GM18951 (cell line): ENCODE results near the gene MED15.
"Not testable (repeated sequence)": the region's sequence is repeated elsewhere in the genome, so short reads cannot be mapped to it uniquely, and the experiment has no call there.

ENCODE experiments used
- POLR2A ChIP-seq: IDR thresholded peaks from 4 replicates; pipeline ENCODE4 v1.6.1; 2011; ENCODE audit warnings: mild to moderate bottlenecking; ENCODE audit not compliant: insufficient read length, insufficient read depth; ENCODE audit errors: extremely low read depth
- in situ Hi-C: fragments of 300-500 bp; cut with MboI; formaldehyde crosslinking; loops from one replicate; pipeline ENCODE4 v1.12.0; 2022; ENCODE audit warnings: low sequenced_read_pairs, mixed read lengths, inconsistent platforms; ENCODE audit not compliant: unreplicated experiment

The MED15 gene

GRCh38 chr22:20471126-20471833, 36.1 kb upstream of the MED15 start:
- in situ Hi-C loops = no loop called here
- no peak for TF ChIP-seq POLR2A

- TF ChIP-seq POLR2A = no peak
- in situ Hi-C loops = no loop called here
These were observed 34.6 kb upstream of the MED15 start for GRCh38 chr22:20472629-20473442.

DNA sequence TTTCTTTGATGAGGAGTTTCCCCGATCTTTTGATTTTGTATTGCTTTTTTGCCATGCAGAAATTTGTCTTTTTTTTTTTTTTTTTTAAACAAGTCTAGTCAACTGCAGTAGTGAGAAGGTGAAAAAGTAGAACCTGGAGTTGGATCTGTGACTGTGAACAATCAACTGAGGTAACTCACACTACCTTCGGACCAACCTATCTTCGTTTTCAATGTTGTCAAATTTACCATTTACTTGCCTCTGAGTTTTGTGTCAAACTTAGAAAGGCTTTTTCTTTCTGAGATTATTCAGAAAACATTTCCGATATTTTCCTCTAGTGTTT, 32.3 kb upstream of the MED15 start:
- TF ChIP-seq POLR2A = no peak
- in situ Hi-C loops = no loop called here

DNA sequence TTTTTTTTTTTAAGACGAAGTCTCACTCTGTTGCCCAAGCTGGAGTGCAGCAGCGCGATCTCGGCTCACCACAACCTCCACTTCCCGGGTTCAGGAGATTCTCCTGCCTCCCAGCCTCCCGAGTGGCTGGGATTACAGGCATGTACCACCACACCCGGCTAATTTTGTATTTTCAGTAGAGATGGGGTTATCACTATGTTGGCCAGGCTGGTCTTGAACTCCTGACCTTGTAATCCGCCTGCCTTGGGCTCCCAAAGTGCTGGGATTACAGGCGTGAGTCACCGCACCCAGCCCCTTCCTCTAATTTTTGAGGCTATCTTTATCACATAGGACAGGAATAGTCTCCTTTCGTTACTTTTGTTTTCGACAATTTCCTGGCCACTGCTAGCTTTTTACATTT, 31.8 kb upstream of the MED15 start:
- in situ Hi-C loops = not testable (repeated sequence)

DNA sequence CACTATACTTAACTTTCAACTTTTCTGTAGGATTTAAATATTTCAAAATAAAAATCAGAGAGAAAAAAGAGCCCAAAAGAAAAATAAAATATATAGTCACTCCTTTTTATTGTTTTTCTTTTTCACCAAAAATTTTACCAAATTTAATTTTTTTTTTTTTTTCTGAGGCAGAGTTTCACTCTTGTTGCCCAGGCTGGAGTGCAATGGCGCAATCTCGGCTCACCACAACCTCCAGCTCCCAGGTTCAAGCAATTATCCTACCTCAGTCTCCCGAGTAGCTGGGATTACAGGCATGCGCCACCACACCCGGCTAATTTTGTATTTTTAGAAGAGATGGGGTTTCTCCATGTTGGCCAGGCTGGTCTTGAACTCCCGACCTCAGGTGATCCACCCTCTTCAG, 29.4 kb upstream of the MED15 start:
- in situ Hi-C loops = not testable (repeated sequence)

GRCh38 chr22:20479612-20480196, 27.7 kb upstream of the MED15 start:
- in situ Hi-C loops = no loop called here
- TF ChIP-seq POLR2A = no peak

DNA sequence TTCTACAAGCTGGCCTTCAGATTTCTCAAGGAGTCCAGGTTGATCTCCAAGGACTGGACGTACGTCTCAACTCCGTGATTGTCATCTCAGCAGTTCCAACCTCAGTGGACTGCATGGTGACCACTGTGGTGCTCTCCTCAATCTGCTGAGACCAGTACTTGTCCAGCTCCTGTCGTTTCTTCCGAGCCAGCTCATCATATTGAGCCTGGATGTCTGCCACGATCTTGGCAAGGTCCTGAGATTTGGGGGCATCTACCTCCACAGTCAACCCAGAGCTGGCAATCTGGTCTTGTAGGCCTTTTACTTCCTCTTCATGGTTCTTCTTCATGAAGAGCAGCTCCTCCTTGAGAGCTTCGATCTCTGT, 24.3 kb upstream of the MED15 start:
- in situ Hi-C loops = not testable (repeated sequence)

- in situ Hi-C loops = no loop called here
- no peak for TF ChIP-seq POLR2A
These were observed 23.6 kb upstream of the MED15 start for GRCh38 chr22:20483771-20484170.

GRCh38 chr22:20484948-20485683, 22.3 kb upstream of the MED15 start:
- TF ChIP-seq POLR2A = no peak
- in situ Hi-C loops = no loop called here

DNA sequence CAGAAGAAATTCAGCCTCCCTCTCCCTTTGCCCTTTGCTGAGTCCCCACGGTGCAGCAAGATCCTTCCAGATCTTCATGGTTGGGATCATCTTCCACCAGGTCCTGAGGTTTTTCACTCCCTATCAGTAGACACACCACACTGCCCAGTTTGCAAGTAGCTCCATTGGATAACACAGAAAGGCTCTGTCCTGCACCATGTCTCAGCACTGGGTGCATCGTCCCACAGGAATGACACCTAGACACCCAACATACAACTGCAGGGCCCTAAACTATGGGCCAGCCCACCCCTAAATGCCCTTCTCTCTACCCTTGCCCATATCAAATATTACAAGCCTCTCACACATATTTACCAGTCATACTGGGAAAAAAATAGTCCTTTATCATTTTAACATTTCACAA, 21.2 kb upstream of the MED15 start:
- no peak for TF ChIP-seq POLR2A
- in situ Hi-C loops = no loop called here

DNA sequence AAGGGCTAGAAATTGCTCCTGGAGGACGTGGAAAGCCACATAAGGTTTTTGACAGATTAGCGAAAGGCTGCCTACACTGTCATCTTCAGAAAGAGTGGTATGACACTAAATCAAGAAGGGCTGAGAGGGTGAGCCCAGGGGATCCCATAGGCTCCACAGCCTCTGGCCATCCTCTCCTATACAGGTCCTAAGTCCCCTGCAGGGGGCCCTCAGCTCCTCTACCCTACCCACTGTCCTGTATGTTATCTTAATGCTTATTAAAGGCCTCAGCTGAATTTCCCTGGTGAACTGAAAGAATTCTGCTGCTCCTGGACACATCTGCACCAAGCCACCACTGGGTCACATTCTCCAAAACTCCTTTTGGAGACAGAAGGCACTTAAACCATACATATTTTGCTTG, 19.7 kb upstream of the MED15 start:
- in situ Hi-C loops = no loop called here
- TF ChIP-seq POLR2A = no peak

- no peak for TF ChIP-seq POLR2A
- in situ Hi-C loops = no loop called here
These were observed 18.5 kb upstream of the MED15 start for GRCh38 chr22:20488946-20489345.

DNA sequence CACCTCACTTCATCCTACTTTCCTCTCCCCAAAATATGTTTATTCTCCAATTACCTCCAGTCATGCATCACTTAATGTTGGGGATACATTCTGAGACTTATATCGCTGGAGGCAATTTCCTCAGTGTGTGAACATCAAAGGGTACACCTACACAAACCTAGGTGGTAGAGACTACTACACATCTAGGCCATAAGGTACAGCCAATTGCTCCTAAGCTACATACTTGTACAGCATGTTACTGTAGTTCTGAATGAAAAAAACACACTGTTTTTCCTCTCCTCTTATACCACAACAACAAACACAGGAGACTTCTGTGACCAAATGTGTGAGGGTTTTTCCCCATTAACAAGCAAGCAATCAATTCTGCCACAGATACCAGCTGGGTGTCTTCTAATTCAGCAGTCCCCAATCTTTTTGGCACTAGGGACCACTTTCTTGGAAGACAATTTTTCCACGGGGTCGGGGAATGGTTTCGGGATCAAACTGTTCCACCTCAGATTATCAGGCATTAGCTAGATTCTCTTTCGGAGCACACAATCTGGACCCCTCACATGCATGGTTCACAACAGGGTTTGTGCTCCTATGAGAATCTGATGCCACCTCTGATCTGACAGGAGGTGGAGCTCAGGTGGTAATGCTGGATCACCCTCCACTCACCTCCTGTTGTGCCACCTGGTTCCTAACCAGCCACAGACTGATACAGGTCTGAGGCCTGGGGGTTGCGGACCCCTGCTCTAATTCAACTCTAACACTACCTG, 17.0 kb upstream of the MED15 start:
- TF ChIP-seq POLR2A = no peak
- in situ Hi-C loops = no loop called here
